GM12873 (cell line): Measurements from ENCODE around the gene TM9SF3.

Source experiments
- CTCF ChIP-seq: IDR thresholded peaks from 2 replicates; pipeline ENCODE4 v1.5.1; 2012; ENCODE audit warnings: low read depth, mild to moderate bottlenecking, moderate library complexity, low read length, control low read depth; ENCODE audit not compliant: insufficient read depth; ENCODE audit errors: missing control alignments

Gene TM9SF3

GRCh38 chr10:96502561-96503282 is 84.1 kb downstream of the TM9SF3 start:
- TF ChIP-seq CTCF, result no peak

- no peak for TF ChIP-seq CTCF
Measured at GRCh38 chr10:96501985-96502384, 84.8 kb downstream of the TM9SF3 start.

GRCh38 chr10:96500519-96500918 is 86.3 kb downstream of the TM9SF3 start:
- no peak for TF ChIP-seq CTCF

GRCh38 chr10:96500050-96500449 is 86.8 kb downstream of the TM9SF3 start:
- no peak for TF ChIP-seq CTCF

GRCh38 chr10:96497391-96497790 is 89.4 kb downstream of the TM9SF3 start:
- TF ChIP-seq CTCF, result no peak

- no peak for TF ChIP-seq CTCF
Measured at GRCh38 chr10:96496281-96496925, 90.4 kb downstream of the TM9SF3 start.

GRCh38 chr10:96495544-96495943 is 91.3 kb downstream of the TM9SF3 start:
- TF ChIP-seq CTCF, result no peak
